ENCODE results near the gene OPN1MW3.
"Not testable (repeated sequence)": the region's sequence is repeated elsewhere in the genome, so short reads cannot be mapped to it uniquely, and the experiment has no call there.

DNA sequence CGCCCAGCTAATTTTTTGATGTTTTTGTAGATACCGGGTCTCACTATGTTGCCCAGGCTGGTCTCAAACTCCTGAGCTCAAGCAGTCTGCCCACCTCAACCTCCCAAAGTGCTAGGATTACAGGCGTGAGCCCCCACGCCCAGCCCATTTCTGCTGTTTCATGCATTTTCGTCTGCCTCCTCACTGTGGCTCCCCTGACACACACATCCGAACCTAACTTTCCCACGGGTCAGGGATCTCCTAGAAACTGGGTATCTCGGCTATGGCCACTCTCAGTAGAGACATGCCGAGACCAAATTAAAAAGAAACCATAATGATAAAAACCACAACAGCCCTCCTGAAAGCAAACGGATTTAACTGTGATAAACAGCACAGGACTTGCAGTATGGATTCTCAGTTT lies 9.3 kb upstream of the OPN1MW3 start:
- TF ChIP-seq, protein P1, sequence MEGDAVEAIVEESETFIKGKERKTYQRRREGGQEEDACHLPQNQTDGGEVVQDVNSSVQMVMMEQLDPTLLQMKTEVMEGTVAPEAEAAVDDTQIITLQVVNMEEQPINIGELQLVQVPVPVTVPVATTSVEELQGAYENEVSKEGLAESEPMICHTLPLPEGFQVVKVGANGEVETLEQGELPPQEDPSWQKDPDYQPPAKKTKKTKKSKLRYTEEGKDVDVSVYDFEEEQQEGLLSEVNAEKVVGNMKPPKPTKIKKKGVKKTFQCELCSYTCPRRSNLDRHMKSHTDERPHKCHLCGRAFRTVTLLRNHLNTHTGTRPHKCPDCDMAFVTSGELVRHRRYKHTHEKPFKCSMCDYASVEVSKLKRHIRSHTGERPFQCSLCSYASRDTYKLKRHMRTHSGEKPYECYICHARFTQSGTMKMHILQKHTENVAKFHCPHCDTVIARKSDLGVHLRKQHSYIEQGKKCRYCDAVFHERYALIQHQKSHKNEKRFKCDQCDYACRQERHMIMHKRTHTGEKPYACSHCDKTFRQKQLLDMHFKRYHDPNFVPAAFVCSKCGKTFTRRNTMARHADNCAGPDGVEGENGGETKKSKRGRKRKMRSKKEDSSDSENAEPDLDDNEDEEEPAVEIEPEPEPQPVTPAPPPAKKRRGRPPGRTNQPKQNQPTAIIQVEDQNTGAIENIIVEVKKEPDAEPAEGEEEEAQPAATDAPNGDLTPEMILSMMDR (IDR thresholded peaks at IDR 0.05; ENCODE audit: low read length), result not testable (repeated sequence)
- TF ChIP-seq EZH2 (IDR thresholded peaks at IDR 0.05; ENCODE audit: borderline replicate concordance, low read length), result not testable (repeated sequence)
